SK-N-SH (cell line): ENCODE data around the gene KLHDC10.

Experiments
- CHD2 ChIP-seq: fragments of 150-350 bp; IDR thresholded peaks from 2 replicates; pipeline ENCODE4 v1.6.1; 2018; ENCODE audit warnings: low read length; ENCODE audit not compliant: partially characterized antibody
- EP300 ChIP-seq, 2 experiments: IDR thresholded peaks; 2 replicates each; pipeline versions ENCODE4 v1.4.0 to v1.6.1; 2012; ENCODE audit warnings: borderline replicate concordance in 1 of 2, low read depth in 1 of 2, low read length in 1 of 2
- FOXJ3 ChIP-seq: sonication (generic); formaldehyde crosslinking; IDR thresholded peaks from 2 replicates; pipeline ENCODE4 v1.5.1; 2020; ENCODE audit warnings: mild to moderate bottlenecking, missing genetic modification reagents
- MAX ChIP-seq: IDR thresholded peaks from 2 replicates; pipeline ENCODE4 v1.4.0; 2012; ENCODE audit warnings: low read depth
- MEF2A ChIP-seq: IDR thresholded peaks from 2 replicates; pipeline ENCODE4 v1.4.0; 2012; ENCODE audit warnings: low read depth, borderline replicate concordance
- MXI1 ChIP-seq: IDR thresholded peaks from 2 replicates; pipeline ENCODE4 v1.6.1; 2012; ENCODE audit warnings: mild to moderate bottlenecking, low read depth, low read length, improper control_type of control experiment
- PBX3 ChIP-seq: IDR thresholded peaks from 2 replicates; pipeline ENCODE4; 2012
- REST ChIP-seq: IDR thresholded peaks from 2 replicates; pipeline ENCODE4 v1.6.1; 2012; ENCODE audit warnings: mild to moderate bottlenecking, low read depth, low read length, moderate library complexity
- RXRA ChIP-seq: IDR thresholded peaks from 2 replicates; pipeline ENCODE4 v1.4.0; 2012; ENCODE audit warnings: low read depth, mild to moderate bottlenecking, borderline replicate concordance
- SIN3A ChIP-seq: IDR thresholded peaks from 2 replicates; pipeline ENCODE4 v1.6.1; 2012; ENCODE audit warnings: low read depth, mild to moderate bottlenecking, low read length, moderate library complexity, borderline replicate concordance
- TCF12 ChIP-seq: IDR thresholded peaks from 2 replicates; pipeline ENCODE4 v1.4.0; 2012
- USF2 ChIP-seq: fragments of 150-350 bp; IDR thresholded peaks from 2 replicates; pipeline ENCODE4 v1.6.1; 2017; ENCODE audit warnings: antibody characterized with exemption, low read length, low read depth, borderline replicate concordance
- YY1 ChIP-seq: IDR thresholded peaks from 2 replicates; pipeline ENCODE4 v1.4.0; 2012; ENCODE audit warnings: low read depth, mild to moderate bottlenecking
- TF ChIP-seq, protein P1 (sequence below): fragments of 200-600 bp; sonication (generic); IDR thresholded peaks from 2 replicates; pipeline ENCODE4 v1.6.1; 2017; ENCODE audit warnings: antibody characterized with exemption, mild to moderate bottlenecking, moderate library complexity

DNA sequence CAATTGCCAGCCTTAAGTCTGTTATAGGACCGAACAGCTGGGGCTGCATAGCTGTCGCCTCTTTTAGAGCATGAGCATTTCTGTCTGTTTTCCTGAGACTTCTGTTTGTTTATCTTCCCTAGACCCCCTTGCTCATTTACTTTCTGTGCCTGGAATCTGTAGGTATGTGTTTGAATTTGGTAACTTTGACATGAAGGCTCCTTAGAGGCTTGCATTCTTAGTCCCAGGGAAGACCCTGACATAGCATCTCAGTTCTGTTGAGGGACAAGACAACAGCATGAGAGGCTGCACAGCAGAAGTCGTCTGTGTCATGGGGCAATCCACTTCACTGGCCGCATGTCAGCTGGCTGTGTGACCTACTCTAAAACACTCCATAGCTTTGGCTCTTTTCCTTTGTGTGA lies 58.7 kb downstream of the KLHDC10 start:
- TF ChIP-seq, protein P1, sequence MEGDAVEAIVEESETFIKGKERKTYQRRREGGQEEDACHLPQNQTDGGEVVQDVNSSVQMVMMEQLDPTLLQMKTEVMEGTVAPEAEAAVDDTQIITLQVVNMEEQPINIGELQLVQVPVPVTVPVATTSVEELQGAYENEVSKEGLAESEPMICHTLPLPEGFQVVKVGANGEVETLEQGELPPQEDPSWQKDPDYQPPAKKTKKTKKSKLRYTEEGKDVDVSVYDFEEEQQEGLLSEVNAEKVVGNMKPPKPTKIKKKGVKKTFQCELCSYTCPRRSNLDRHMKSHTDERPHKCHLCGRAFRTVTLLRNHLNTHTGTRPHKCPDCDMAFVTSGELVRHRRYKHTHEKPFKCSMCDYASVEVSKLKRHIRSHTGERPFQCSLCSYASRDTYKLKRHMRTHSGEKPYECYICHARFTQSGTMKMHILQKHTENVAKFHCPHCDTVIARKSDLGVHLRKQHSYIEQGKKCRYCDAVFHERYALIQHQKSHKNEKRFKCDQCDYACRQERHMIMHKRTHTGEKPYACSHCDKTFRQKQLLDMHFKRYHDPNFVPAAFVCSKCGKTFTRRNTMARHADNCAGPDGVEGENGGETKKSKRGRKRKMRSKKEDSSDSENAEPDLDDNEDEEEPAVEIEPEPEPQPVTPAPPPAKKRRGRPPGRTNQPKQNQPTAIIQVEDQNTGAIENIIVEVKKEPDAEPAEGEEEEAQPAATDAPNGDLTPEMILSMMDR: no peak
- TF ChIP-seq MXI1 (no peak), REST (no peak), YY1 (no peak), TCF12 (no peak), PBX3 (no peak), SIN3A (no peak), USF2 (no peak), RXRA (no peak), MAX (no peak), CHD2 (no peak), EP300 (IDR thresholded peaks at IDR 0.05; ENCODE audit: borderline replicate concordance in 1 of 2, low read depth in 1 of 2, low read length in 1 of 2) (no peak), MEF2A (no peak), FOXJ3 (CRISPR knock-in tag) (no peak)
